HepG2 (cell line): ENCODE results near the gene TPRG1L. TPM values are rescaled to one million over a fixed set of nuclear protein-coding genes. Genes with fewer than 3 reads are reported as not detected.

Experiments used
- AKAP8 ChIP-seq: sonication (generic); formaldehyde crosslinking; IDR thresholded peaks from 2 replicates; pipeline ENCODE4 v1.5.1; 2020; ENCODE audit warnings: mild to moderate bottlenecking, missing genetic modification reagents
- BCL6 ChIP-seq: IDR thresholded peaks from 2 replicates; pipeline ENCODE4 v1.6.1; 2016; ENCODE audit warnings: missing genetic modification reagents, missing compliant biosample characterization
- CBX1 ChIP-seq: IDR thresholded peaks from one replicate; pipeline ENCODE4 v1.6.1; 2016; ENCODE audit warnings: antibody characterized with exemption, low read depth
- CTCF ChIP-seq: sonication (generic); formaldehyde crosslinking; IDR thresholded peaks from 2 replicates; pipeline ENCODE4 v1.5.0; 2020; ENCODE audit warnings: mild to moderate bottlenecking, missing genetic modification reagents, moderate library complexity
- EEA1 ChIP-seq: sonication (generic); formaldehyde crosslinking; IDR thresholded peaks from 2 replicates; pipeline ENCODE4 v1.5.1; 2020; ENCODE audit warnings: mild to moderate bottlenecking, missing genetic modification reagents, borderline replicate concordance
- ELF4 ChIP-seq: sonication (generic); formaldehyde crosslinking; IDR thresholded peaks from 2 replicates; pipeline ENCODE4 v1.5.0; 2020; ENCODE audit warnings: missing genetic modification reagents, mild to moderate bottlenecking, moderate library complexity, borderline replicate concordance
- FOSL1 ChIP-seq: sonication (generic); formaldehyde crosslinking; IDR thresholded peaks from 2 replicates; pipeline ENCODE4 v1.9.0; 2021; ENCODE audit warnings: missing genetic modification reagents, borderline replicate concordance
- HNF4A ChIP-seq: sonication (generic); formaldehyde crosslinking; IDR thresholded peaks from 2 replicates; pipeline ENCODE4 v1.4.0; 2020; ENCODE audit warnings: missing genetic modification reagents
- HOXA7 ChIP-seq: sonication (generic); formaldehyde crosslinking; IDR thresholded peaks from 2 replicates; pipeline ENCODE4 v1.8.1; 2022; ENCODE audit warnings: mild to moderate bottlenecking, missing genetic modification reagents, moderate library complexity
- NPAS2 ChIP-seq: sonication (generic); formaldehyde crosslinking; IDR thresholded peaks from 2 replicates; pipeline ENCODE4 v1.8.0; 2022; ENCODE audit warnings: mild to moderate bottlenecking, missing genetic modification reagents, borderline replicate concordance
- PHF20 ChIP-seq: sonication (generic); formaldehyde crosslinking; IDR thresholded peaks from 2 replicates; pipeline ENCODE4 v1.5.0; 2020; ENCODE audit warnings: mild to moderate bottlenecking, missing genetic modification reagents
- POLR2A ChIP-seq, 2 experiments: IDR thresholded peaks; 2 replicates each; pipeline ENCODE4 v1.6.1; 2011; ENCODE audit warnings: low read depth in 2 of 2, low read length in 2 of 2, mild to moderate bottlenecking in 1 of 2, moderate library complexity in 1 of 2; ENCODE audit not compliant: insufficient read depth in 1 of 2
- PRPF4 ChIP-seq: fragments of 200-400 bp; formaldehyde crosslinking; IDR thresholded peaks from 2 replicates; pipeline ENCODE4 v1.6.1; 2016; ENCODE audit warnings: low read length, low read depth; ENCODE audit not compliant: poor library complexity, severe bottlenecking
- SCMH1 ChIP-seq: sonication (generic); formaldehyde crosslinking; IDR thresholded peaks from 2 replicates; pipeline ENCODE4 v1.9.0; 2021; ENCODE audit warnings: missing genetic modification reagents, mild to moderate bottlenecking, borderline replicate concordance
- SIX1 ChIP-seq: sonication (generic); formaldehyde crosslinking; IDR thresholded peaks from 2 replicates; pipeline ENCODE4 v1.4.0; 2020; ENCODE audit warnings: missing genetic modification reagents, borderline replicate concordance
- YY1 ChIP-seq: IDR thresholded peaks from 2 replicates; pipeline ENCODE4 v1.6.1; 2011; ENCODE audit warnings: low read length, low read depth, moderate library complexity, mild to moderate bottlenecking; ENCODE audit not compliant: insufficient read depth, insufficient replicate concordance
- ZBTB42 ChIP-seq: sonication (generic); formaldehyde crosslinking; IDR thresholded peaks from 2 replicates; pipeline ENCODE4 v1.5.0; 2020; ENCODE audit warnings: mild to moderate bottlenecking, missing genetic modification reagents
- ZBTB7B ChIP-seq: sonication (generic); formaldehyde crosslinking; IDR thresholded peaks from 2 replicates; pipeline ENCODE4 v1.4.0; 2020; ENCODE audit warnings: missing genetic modification reagents
- ZNF235 ChIP-seq: sonication (generic); formaldehyde crosslinking; IDR thresholded peaks from 2 replicates; pipeline ENCODE4 v1.8.1; 2023; ENCODE audit warnings: mild to moderate bottlenecking, missing genetic modification reagents, borderline replicate concordance
- ZNF260 ChIP-seq: sonication (generic); formaldehyde crosslinking; IDR thresholded peaks from 2 replicates; pipeline ENCODE4 v1.4.0; 2020; ENCODE audit warnings: missing genetic modification reagents, low read depth, mild to moderate bottlenecking, borderline replicate concordance
- ZNF280D ChIP-seq: sonication (generic); formaldehyde crosslinking; IDR thresholded peaks from 2 replicates; pipeline ENCODE4 v1.5.1; 2020; ENCODE audit warnings: mild to moderate bottlenecking, missing genetic modification reagents
- ZNF510 ChIP-seq: sonication (generic); formaldehyde crosslinking; IDR thresholded peaks from 2 replicates; pipeline ENCODE4 v1.4.0; 2020; ENCODE audit warnings: low read depth, mild to moderate bottlenecking, missing genetic modification reagents
- ZNF724P ChIP-seq: sonication (generic); formaldehyde crosslinking; IDR thresholded peaks from 2 replicates; pipeline ENCODE4 v1.8.0; 2022; ENCODE audit warnings: missing genetic modification reagents, borderline replicate concordance
- ZNF75D ChIP-seq: sonication (generic); formaldehyde crosslinking; IDR thresholded peaks from 2 replicates; pipeline ENCODE4 v1.8.1; 2023; ENCODE audit warnings: missing genetic modification reagents, mild to moderate bottlenecking, borderline replicate concordance
- polyA plus RNA-seq, 8 experiments: library from polyadenylated mRNA; depleted of rRNA in 3 of 8; stranded (reverse) in 7 of 8; unstranded in 1 of 8; fragments of >200 nt; fragmentation: Illumina TruSeq in 4 of 8; extraction: Trizol in 4 of 8; gene quantifications; 2 replicates each; pipeline versions ENCODE4 v1.2.1 to v1.2.3, GENCODE V29; 2011 to 2016; ENCODE audit warnings: low read depth in 4 of 8, missing spikeins in 1 of 8, mixed read lengths in 1 of 8; ENCODE audit not compliant: insufficient read depth in 1 of 8
- total RNA-seq, 5 experiments: library from RNA; depleted of rRNA; stranded (reverse); fragments of >200 nt; fragmentation: Illumina TruSeq; extraction: Trizol; gene quantifications; 2 replicates each; pipeline ENCODE4 v1.2.3, GENCODE V29; 2016; ENCODE audit warnings: low read depth in 1 of 5
- TF ChIP-seq, protein P1 (sequence below): sonication (generic); formaldehyde crosslinking; IDR thresholded peaks from 2 replicates; pipeline ENCODE4 v1.5.0; 2020; ENCODE audit warnings: mild to moderate bottlenecking, low read depth, missing genetic modification reagents, borderline replicate concordance

Gene TPRG1L
- total and polyA plus RNA-seq, 2 of the 13 experiments (the other 11 are each of a cell fraction or from before 2014, with no cell fraction given) = 21.3 to 37.4 TPM

DNA sequence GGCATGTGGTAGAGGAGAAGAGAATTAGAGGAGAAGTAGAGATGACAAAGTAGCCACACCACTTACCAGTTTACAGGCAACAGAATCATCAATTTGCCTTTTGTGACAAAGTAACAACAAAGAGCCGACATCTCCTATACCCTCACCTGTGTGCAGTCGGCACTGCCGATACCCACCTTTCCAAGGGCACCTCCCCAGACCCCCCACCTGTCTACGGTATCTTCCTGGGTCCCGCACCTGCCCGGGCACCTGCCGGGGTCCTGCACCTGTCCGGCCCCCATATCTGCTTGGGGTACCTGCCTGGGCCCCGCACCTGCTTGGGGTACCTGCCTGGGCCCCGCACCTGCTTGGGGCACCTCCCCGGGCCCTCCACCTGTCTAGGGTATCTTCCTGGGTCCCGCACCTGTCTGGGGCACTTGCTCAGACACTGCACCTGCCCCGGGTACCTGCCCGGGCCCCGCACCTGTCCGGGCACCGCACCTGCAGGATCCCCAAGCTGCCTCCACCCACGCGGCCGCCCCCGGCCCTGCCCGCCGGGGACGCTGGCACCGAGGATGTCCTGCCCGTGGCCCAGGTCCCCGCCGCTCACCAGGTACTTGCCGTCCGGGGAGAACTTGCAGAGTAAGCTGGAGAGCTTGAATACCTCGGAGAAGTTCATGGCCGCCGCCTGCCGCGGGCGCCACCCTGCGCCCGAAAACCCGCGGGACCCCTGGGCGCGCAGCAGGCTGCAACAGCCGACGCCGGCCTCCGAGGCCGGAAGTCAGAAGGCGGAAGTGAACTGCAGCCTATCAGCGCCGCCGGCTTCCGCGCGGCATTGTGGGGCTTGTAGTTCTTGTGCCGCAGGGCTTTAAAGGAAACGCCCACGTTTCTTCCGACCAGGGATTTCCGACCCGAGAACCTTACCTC is 24.8 kb downstream of the TPRG1L start, which contains the start of gene WRAP73 (continued):
- peak; percentile 62 for TF ChIP-seq CTCF (CRISPR knock-in tag)
- TF ChIP-seq SIX1 (CRISPR knock-in tag) = no peak
- 0 out of 2 replicates have a peak, but pooled peaks have one; percentile 43 for TF ChIP-seq AKAP8
- no peak for TF ChIP-seq PRPF4
- TF ChIP-seq ZBTB7B (CRISPR knock-in tag) = 0 out of 2 replicates have a peak, but pooled peaks have one; percentile 32
- no peak for TF ChIP-seq ZNF75D (CRISPR knock-in tag)
- no peak for TF ChIP-seq FOSL1 (CRISPR knock-in tag)
- no peak for TF ChIP-seq EEA1
- TF ChIP-seq CBX1 = no peak
- TF ChIP-seq ZNF280D (CRISPR knock-in tag) = no peak
- TF ChIP-seq ZNF724P (CRISPR knock-in tag) = 0 out of 2 replicates have a peak, but pooled peaks have one; percentile 40
- TF ChIP-seq ELF4 (CRISPR knock-in tag) = no peak
- peak; percentile 80; the same call in 1 of the 2 replicates for TF ChIP-seq ZNF235
- no peak for TF ChIP-seq HNF4A
- TF ChIP-seq, protein P1, sequence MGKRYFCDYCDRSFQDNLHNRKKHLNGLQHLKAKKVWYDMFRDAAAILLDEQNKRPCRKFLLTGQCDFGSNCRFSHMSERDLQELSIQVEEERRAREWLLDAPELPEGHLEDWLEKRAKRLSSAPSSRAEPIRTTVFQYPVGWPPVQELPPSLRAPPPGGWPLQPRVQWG (CRISPR knock-in tag) = no peak
- TF ChIP-seq ZNF510 (CRISPR knock-in tag) = no peak
- no peak for TF ChIP-seq BCL6 (CRISPR knock-in tag)
- peak; percentile 90 for TF ChIP-seq YY1
- no peak for TF ChIP-seq NPAS2 (CRISPR knock-in tag)
- peak; percentile 65 to 76 for TF ChIP-seq POLR2A (IDR thresholded peaks at IDR 0.05; ENCODE audit: insufficient read depth in 1 of 2, low read depth in 2 of 2, low read length in 2 of 2)
- TF ChIP-seq HOXA7 (CRISPR knock-in tag) = no peak
- TF ChIP-seq SCMH1 (CRISPR knock-in tag) = no peak
- 0 out of 2 replicates have a peak, but pooled peaks have one; percentile 57 for TF ChIP-seq ZBTB42 (CRISPR knock-in tag)
- TF ChIP-seq PHF20 (CRISPR knock-in tag) = no peak
- no peak for TF ChIP-seq ZNF260 (CRISPR knock-in tag)
